Immature natural killer cell (primary cell): ENCODE results near the gene PHLDB2. TPM values are rescaled to one million over a fixed set of nuclear protein-coding genes. Genes with fewer than 3 reads are reported as not detected.

Experiments used
- DNase-seq, 3 donors: peaks; one replicate each; pipeline ENCODE4 v3.0.0; 2022; ENCODE audit warnings: mixed read lengths in 1 of 3
- H3K27ac Mint-ChIP-seq, 6 donors: one replicate each; pipeline ENCODE4 v1.8.0; 2020; ENCODE audit warnings: mixed read lengths in 6 of 6, mild to moderate bottlenecking in 5 of 6, inconsistent platforms in 4 of 6, moderate library complexity in 3 of 6
- H3K27me3 Mint-ChIP-seq, 3 donors: one replicate each; pipeline ENCODE4 v1.8.0; 2020 to 2021; ENCODE audit warnings: low read depth in 3 of 3, mild to moderate bottlenecking in 3 of 3, mixed read lengths in 3 of 3, moderate library complexity in 3 of 3, inconsistent platforms in 1 of 3
- H3K36me3 Mint-ChIP-seq, 3 donors: one replicate each; pipeline ENCODE4 v1.8.0; 2020; ENCODE audit warnings: mixed read lengths in 3 of 3, inconsistent platforms in 2 of 3, mild to moderate bottlenecking in 2 of 3
- H3K4me1 Mint-ChIP-seq, 2 donors: one replicate each; pipeline ENCODE4 v1.8.0; 2020; ENCODE audit warnings: inconsistent platforms in 2 of 2, mild to moderate bottlenecking in 2 of 2, mixed read lengths in 2 of 2, moderate library complexity in 1 of 2
- H3K4me3 Mint-ChIP-seq, 5 donors: one replicate each; pipeline ENCODE4 v1.8.0; 2020; ENCODE audit warnings: mild to moderate bottlenecking in 5 of 5, mixed read lengths in 5 of 5, inconsistent platforms in 3 of 5, moderate library complexity in 3 of 5
- H3K9me3 Mint-ChIP-seq, 6 donors: one replicate each; pipeline ENCODE4 v1.8.0; 2020; ENCODE audit warnings: mild to moderate bottlenecking in 6 of 6, mixed read lengths in 6 of 6, inconsistent platforms in 4 of 6, moderate library complexity in 3 of 6
- polyA plus RNA-seq, 3 donors: library from polyadenylated mRNA; unstranded; fragments of 300-500 nt; fragmentation: Illumina TruSeq; gene quantifications; one replicate each; pipeline ENCODE4 v1.2.3, GENCODE V29; 2021

Gene PHLDB2
- polyA plus RNA-seq, 3 donors from 2014 or later, result 8.2 to 24.8 (median 11.2) TPM

- Mint-ChIP-seq H3K27ac (no peak overlapping the region), H3K36me3 (peaks cover 15 to 41% (median 17%) of the 10 kb centered on the region in 3 donors), H3K9me3 (no peaks in the 10 kb centered on the region), H3K4me3 (no peak overlapping the region), H3K4me1 (peaks cover 0 to 7% of the 10 kb centered on the region in 2 donors), H3K27me3 (no peaks in the 10 kb centered on the region)
- no peak for DNase-seq
These were observed 93.9 kb downstream of the PHLDB2 start for GRCh38 chr3:111952866-111953450.

- no peak overlapping the region for H3K27ac Mint-ChIP-seq
- peaks cover 0 to 11% of the 10 kb centered on the region in 2 donors for H3K4me1 Mint-ChIP-seq
- H3K36me3 Mint-ChIP-seq, result peaks cover 15 to 35% (median 18%) of the 10 kb centered on the region in 3 donors
- H3K27me3 Mint-ChIP-seq, result no peaks in the 10 kb centered on the region
- no peaks in the 10 kb centered on the region for H3K9me3 Mint-ChIP-seq
- no peak for DNase-seq
- no peak overlapping the region for H3K4me3 Mint-ChIP-seq
These were observed 95.3 kb downstream of the PHLDB2 start for GRCh38 chr3:111954228-111954990.

GRCh38 chr3:111955876-111956275, 96.8 kb downstream of the PHLDB2 start:
- DNase-seq, result no peak
- Mint-ChIP-seq H3K27me3 (no peaks in the 10 kb centered on the region), H3K36me3 (peaks cover 11 to 31% (median 16%) of the 10 kb centered on the region in 3 donors), H3K9me3 (no peaks in the 10 kb centered on the region), H3K27ac (no peak overlapping the region), H3K4me3 (no peak overlapping the region), H3K4me1 (peaks cover 0 to 11% of the 10 kb centered on the region in 2 donors)

DNA sequence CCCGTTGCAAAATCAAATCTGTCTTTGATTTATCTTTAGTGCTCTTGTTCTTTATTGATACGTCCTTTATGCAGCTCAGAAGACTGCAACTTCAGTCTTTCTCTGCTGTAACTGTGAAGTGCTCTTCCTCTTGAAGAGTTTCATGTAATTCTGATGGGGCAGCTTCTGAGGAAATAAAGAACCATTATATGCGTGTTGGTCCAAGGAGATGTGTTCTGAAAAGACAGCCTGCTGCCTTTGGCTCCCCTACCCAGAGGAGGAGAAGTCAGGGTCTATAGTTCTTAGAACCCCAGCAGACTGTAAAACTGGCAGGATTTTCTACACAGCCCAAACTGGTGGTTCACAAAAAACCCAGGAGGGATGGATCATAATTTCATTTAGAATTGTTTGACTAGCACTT, 97.4 kb downstream of the PHLDB2 start:
- no peaks in the 10 kb centered on the region for H3K27me3 Mint-ChIP-seq
- H3K36me3 Mint-ChIP-seq, result peaks cover 11 to 31% (median 16%) of the 10 kb centered on the region in 3 donors
- H3K4me1 Mint-ChIP-seq, result peaks cover 0 to 11% of the 10 kb centered on the region in 2 donors
- no peak overlapping the region for H3K4me3 Mint-ChIP-seq
- no peak overlapping the region for H3K27ac Mint-ChIP-seq
- DNase-seq, result no peak
- H3K9me3 Mint-ChIP-seq, result no peaks in the 10 kb centered on the region

DNA sequence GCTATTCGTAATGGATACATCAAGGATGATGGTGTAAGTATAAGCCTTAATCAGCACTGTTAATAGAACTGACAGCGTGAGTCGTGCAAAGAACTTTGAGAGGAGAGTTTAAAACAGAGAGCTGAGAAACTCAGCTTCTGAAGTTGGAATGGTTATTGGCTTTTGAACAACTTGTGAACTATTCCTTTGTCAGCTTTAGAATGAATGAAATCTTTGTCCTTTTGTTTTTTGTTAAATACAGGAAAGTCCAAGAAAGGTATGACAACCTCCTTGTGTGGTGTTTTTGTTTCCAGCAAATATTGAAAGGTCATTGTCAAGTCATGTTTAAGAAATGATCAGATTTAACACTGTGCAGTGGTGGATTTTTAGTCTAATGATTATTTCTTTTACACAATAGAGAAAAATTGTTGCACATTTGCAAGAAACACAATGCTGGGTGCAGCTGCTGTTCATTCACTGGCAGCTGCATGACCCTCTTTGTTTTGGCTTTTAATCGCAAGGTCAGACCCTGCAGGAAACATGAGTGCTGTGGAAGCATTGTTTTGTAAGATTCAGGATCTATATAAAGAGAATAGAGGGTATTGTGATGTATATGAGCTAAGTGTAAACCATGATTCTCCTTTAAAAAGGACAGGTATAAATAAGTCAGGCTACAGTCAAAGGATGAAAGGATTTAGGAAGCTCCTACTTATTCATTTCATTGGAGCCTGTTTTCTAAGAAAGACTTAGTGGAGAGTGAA, 98.1 kb downstream of the PHLDB2 start:
- DNase-seq, result no peak
- H3K27ac Mint-ChIP-seq, result no peak overlapping the region
- H3K4me1 Mint-ChIP-seq, result peaks cover 0 to 11% of the 10 kb centered on the region in 2 donors
- no peaks in the 10 kb centered on the region for H3K9me3 Mint-ChIP-seq
- peaks cover 11 to 29% (median 16%) of the 10 kb centered on the region in 3 donors for H3K36me3 Mint-ChIP-seq
- no peaks in the 10 kb centered on the region for H3K27me3 Mint-ChIP-seq
- H3K4me3 Mint-ChIP-seq, result no peak overlapping the region

GRCh38 chr3:111961461-111962164, 102.5 kb downstream of the PHLDB2 start:
- Mint-ChIP-seq H3K36me3 (peaks cover 4 to 12% (median 4%) of the 10 kb centered on the region in 3 donors), H3K4me3 (no peak overlapping the region), H3K4me1 (peaks cover 0 to 11% of the 10 kb centered on the region in 2 donors), H3K9me3 (no peaks in the 10 kb centered on the region), H3K27ac (peak overlapping the region in 1 of 6 donors; percentile 61), H3K27me3 (peaks cover 0 to 1% (median 0%) of the 10 kb centered on the region in 3 donors)
- DNase-seq, result no peak

GRCh38 chr3:111963424-111963823, 104.4 kb downstream of the PHLDB2 start:
- no peak overlapping the region for H3K4me3 Mint-ChIP-seq
- H3K4me1 Mint-ChIP-seq, result peaks cover 2 to 8% of the 10 kb centered on the region in 2 donors
- H3K9me3 Mint-ChIP-seq, result no peaks in the 10 kb centered on the region
- no peak overlapping the region for H3K27ac Mint-ChIP-seq
- peaks cover 3 to 4% (median 4%) of the 10 kb centered on the region in 3 donors for H3K36me3 Mint-ChIP-seq
- DNase-seq, result no peak
- H3K27me3 Mint-ChIP-seq, result peaks cover 0 to 1% (median 0%) of the 10 kb centered on the region in 3 donors

- H3K4me1 Mint-ChIP-seq, result peaks cover 2 to 8% of the 10 kb centered on the region in 2 donors
- H3K4me3 Mint-ChIP-seq, result no peak overlapping the region
- H3K36me3 Mint-ChIP-seq, result peaks cover 4 to 7% (median 7%) of the 10 kb centered on the region in 3 donors
- H3K27ac Mint-ChIP-seq, result no peak overlapping the region
- no peak for DNase-seq
- peaks cover 0 to 1% (median 0%) of the 10 kb centered on the region in 3 donors for H3K27me3 Mint-ChIP-seq
- H3K9me3 Mint-ChIP-seq, result no peaks in the 10 kb centered on the region
These were observed 106.4 kb downstream of the PHLDB2 start for GRCh38 chr3:111965484-111965883.

- Mint-ChIP-seq H3K27ac (peak overlapping the region in 1 of 6 donors; percentile 9), H3K36me3 (peaks cover 4 to 11% (median 9%) of the 10 kb centered on the region in 3 donors)
These were observed 108.0 kb downstream of the PHLDB2 start for GRCh38 chr3:111967068-111967467.

DNA sequence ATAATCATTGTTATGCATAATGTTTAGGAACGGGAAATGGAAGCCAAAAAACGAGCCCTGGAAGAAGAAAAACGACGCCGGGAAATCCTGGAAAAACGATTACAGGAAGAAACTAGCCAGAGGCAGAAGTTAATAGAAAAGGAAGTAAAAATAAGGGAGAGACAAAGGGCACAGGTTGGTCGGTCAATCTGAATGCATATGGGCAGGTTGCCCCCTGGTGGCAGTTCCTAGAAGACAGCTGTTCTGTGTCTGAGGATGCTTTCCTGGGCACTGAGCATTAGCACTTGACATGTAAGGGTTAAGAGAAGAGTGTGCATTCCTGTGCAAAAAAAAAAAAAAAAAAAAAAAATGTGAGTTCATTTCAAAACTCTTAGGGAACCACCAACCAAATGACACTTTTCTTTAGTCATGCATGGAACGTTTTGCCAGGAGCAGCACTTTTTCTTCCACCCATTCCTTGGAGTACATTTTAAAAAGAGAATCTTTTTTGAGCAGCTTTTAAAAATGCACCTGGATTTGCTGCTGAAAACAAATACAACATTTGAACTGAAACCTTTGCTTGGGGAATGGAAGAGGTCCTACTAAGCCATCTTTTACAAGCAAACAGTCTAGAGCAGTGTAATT, 108.7 kb downstream of the PHLDB2 start:
- DNase-seq, result peak; percentile 62 to 72 (median 70)
- peak overlapping the region in 4 of 6 donors; percentile 14 to 46 (median 36) for H3K27ac Mint-ChIP-seq
- H3K9me3 Mint-ChIP-seq, result no peaks in the 10 kb centered on the region
- H3K4me1 Mint-ChIP-seq, result peaks cover 2 to 8% of the 10 kb centered on the region in 2 donors
- H3K4me3 Mint-ChIP-seq, result no peak overlapping the region
- peaks cover 4 to 16% (median 11%) of the 10 kb centered on the region in 3 donors for H3K36me3 Mint-ChIP-seq
- H3K27me3 Mint-ChIP-seq, result peaks cover 0 to 1% (median 0%) of the 10 kb centered on the region in 3 donors

More at GRCh38 chr3:111967068-111967467, 108.0 kb downstream of the PHLDB2 start:
- Mint-ChIP-seq H3K27me3 (peaks cover 0 to 1% (median 0%) of the 10 kb centered on the region in 3 donors), H3K4me3 (no peak overlapping the region), H3K4me1 (peaks cover 2 to 8% of the 10 kb centered on the region in 2 donors), H3K9me3 (no peaks in the 10 kb centered on the region)
- no peak for DNase-seq

GRCh38 chr3:111968319-111969054, 109.4 kb downstream of the PHLDB2 start:
- Mint-ChIP-seq H3K9me3 (no peaks in the 10 kb centered on the region), H3K36me3 (peaks cover 4 to 15% (median 11%) of the 10 kb centered on the region in 3 donors), H3K27ac (no peak overlapping the region), H3K4me3 (no peak overlapping the region), H3K4me1 (peaks cover 2 to 8% of the 10 kb centered on the region in 2 donors), H3K27me3 (peaks cover 0 to 1% (median 0%) of the 10 kb centered on the region in 3 donors)
- DNase-seq, result no peak

GRCh38 chr3:111970376-111970775, 111.3 kb downstream of the PHLDB2 start:
- Mint-ChIP-seq H3K4me3 (no peak overlapping the region), H3K27me3 (no peaks in the 10 kb centered on the region), H3K36me3 (peaks cover 8 to 19% (median 15%) of the 10 kb centered on the region in 3 donors), H3K4me1 (peaks cover 2 to 8% of the 10 kb centered on the region in 2 donors), H3K9me3 (no peaks in the 10 kb centered on the region), H3K27ac (no peak overlapping the region)
- no peak for DNase-seq
